Inflammatory macrophage treated with lipopolysaccharide for 1 hour (primary cell): Measurements from ENCODE around the gene OR14K1.
"Not testable (repeated sequence)": the region's sequence is repeated elsewhere in the genome, so short reads cannot be mapped to it uniquely, and the experiment has no call there.

Experiments used
- DNase-seq, 2 donors: peaks; one replicate each; pipeline ENCODE4 v3.0.0-alpha.2; 2020 to 2022

Gene OR14K1, protein sequence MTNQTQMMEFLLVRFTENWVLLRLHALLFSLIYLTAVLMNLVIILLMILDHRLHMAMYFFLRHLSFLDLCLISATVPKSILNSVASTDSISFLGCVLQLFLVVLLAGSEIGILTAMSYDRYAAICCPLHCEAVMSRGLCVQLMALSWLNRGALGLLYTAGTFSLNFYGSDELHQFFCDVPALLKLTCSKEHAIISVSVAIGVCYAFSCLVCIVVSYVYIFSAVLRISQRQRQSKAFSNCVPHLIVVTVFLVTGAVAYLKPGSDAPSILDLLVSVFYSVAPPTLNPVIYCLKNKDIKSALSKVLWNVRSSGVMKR

DNA sequence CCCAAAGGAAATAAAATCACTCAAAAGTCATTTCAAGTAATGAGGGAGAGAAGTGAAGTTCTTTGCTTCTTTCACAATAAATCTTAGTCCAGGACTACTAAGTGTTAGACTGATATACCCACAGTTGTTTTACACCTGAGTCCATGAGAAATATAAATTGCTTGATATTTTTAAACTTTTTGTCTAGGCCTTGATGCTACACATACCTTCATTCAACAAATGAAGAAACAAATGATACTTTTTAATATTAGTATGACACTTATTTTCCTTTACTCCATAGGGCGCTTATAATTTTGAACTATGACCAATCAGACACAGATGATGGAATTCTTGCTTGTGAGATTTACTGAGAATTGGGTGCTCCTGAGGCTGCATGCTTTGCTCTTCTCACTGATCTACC, at the start of gene OR14K1:
OR14K1 (plus strand) TSS at position 301 of the 400 bp plus-strand sequence; CDS start at position 301, 0 bp downstream.
- DNase-seq = no peak

DNA sequence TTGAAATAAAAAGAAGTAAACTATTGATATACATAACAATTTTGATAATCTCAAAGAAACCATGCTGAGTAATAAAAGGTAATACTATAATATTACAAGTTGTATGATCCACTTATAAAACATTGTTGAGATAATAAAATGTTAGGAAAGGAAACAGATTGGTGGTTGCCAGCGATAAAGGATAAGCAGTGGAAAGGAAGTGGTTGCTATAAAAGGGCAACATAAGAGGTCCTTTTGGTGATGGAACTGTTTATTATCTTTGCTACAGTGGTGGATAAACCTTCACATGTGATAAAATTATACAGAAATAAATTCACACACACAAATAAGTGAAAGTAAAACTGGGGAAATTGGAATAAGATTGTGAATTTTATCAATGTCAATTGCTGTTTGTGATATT, 37.1 kb upstream of the OR14K1 start:
- DNase-seq = no peak

GRCh38 chr1:247710681-247711080, 27.7 kb upstream of the OR14K1 start:
- not testable (repeated sequence) for DNase-seq

DNA sequence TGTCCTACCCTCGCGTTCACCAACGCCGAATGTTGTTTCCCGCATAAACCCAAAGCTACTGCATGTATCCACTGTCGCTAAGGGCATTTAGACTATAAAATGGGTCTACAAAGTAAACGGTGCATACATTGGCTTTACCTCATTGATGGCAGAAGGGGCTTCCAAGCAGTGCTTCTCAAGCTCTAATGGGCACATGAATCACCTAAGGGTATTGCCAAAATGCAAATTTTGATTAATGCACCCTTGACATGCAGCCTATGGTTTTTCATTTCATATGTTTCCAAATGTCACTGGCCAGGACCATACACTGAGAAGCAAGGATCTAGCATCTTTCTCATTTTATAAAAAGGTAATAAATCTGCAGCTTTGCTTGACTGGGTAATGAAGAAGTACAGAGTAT, 24.7 kb upstream of the OR14K1 start:
- DNase-seq = no peak

- no peak for DNase-seq
These were observed 21.9 kb upstream of the OR14K1 start, which contains the start of gene OR6F1 for GRCh38 chr1:247716546-247716945. Gene OR6F1 (minus strand): TSS chr1:247716646. CDS start chr1:247712755, 3,891 bp downstream.

GRCh38 chr1:247721222-247721621, 17.2 kb upstream of the OR14K1 start:
- no peak for DNase-seq

- no peak for DNase-seq
These were observed 2.3 kb downstream of the OR14K1 start for GRCh38 chr1:247740721-247741120.

DNA sequence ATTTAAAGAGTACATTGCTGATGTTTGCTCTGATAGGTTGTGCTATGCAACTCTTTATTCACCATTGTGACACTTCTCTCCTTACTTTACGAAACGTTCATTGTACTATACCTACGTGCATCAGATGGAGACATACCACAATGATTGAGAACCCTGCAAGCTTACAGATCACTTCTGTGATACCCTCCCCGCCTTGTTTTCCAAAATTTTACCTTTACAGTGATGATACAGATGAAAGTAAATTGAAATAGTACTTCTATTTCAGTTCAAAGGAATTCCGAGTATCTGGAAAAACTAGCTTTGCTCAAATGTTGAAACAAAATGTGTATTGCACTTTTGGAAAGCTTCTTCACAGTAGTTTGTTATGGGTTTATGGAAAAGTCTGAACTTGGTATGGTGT, 3.3 kb downstream of the OR14K1 start:
- no peak for DNase-seq

DNA sequence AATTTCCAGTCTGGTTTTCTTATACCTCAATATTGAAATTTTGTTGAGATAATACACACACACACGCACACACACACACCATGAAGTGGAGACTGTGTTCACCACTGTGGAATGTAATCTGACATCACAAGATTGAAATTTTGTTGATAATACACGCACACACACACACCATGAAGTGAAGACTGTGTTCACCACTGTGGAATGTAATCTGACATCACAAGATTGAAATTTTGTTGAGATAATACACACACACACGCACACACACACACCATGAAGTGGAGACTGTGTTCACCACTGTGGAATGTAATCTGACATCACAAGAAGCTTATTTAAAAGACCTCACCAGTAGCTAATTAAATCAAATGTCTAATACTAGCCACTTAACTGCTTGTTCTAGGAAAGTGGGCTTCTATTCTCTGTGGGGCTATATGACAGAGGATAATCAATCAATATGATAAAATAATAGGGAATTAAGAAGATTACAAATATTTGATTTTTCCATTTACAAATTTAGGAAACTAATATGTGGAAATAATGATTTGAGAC, 3.9 kb downstream of the OR14K1 start:
- not testable (repeated sequence) for DNase-seq

- DNase-seq = no peak
These were observed 8.0 kb downstream of the OR14K1 start for GRCh38 chr1:247746391-247746935.

GRCh38 chr1:247747616-247748015, 9.2 kb downstream of the OR14K1 start:
- DNase-seq = no peak

GRCh38 chr1:247748041-247748440, 9.6 kb downstream of the OR14K1 start, which contains the start of gene OR14A2:
Gene OR14A2 (minus strand): TSS chr1:247748141.
- no peak for DNase-seq

- no peak for DNase-seq
These were observed 11.5 kb downstream of the OR14K1 start for GRCh38 chr1:247749870-247750269.

- DNase-seq = not testable (repeated sequence)
These were observed 15.9 kb downstream of the OR14K1 start for GRCh38 chr1:247754311-247754710.

GRCh38 chr1:247760456-247760855, 22.0 kb downstream of the OR14K1 start, which contains the start of gene OR1C1:
Gene OR1C1 (minus strand): TSS chr1:247760556. CDS start chr1:247758406, 2,150 bp downstream.
- DNase-seq = no peak

- DNase-seq = no peak
These were observed 31.2 kb downstream of the OR14K1 start for GRCh38 chr1:247769603-247770002.
